Upper lobe of right lung (tissue), 1 donor: ENCODE measurements around the gene BAHCC1. TPM values are rescaled to one million over a fixed set of nuclear protein-coding genes. Genes with fewer than 3 reads are reported as not detected.

Experiments used
- ATAC-seq: fragments of 200-7000 bp; cut with Tn5 transposase; one replicate; pipeline ENCODE4 v1.9.1; 2020; ENCODE audit warnings: mild to moderate bottlenecking, moderate library complexity
- DNase-seq: peaks from one replicate; pipeline ENCODE4 v3.0.0-alpha.2; 2020
- H3K27ac ChIP-seq: fragments of 200-600 bp; one replicate; pipeline ENCODE4 v1.8.0; 2022
- H3K27me3 ChIP-seq: fragments of 200-600 bp; one replicate; pipeline ENCODE4 v1.8.0; 2022; ENCODE audit warnings: mild to moderate bottlenecking
- H3K36me3 ChIP-seq: fragments of 200-600 bp; one replicate; pipeline ENCODE4 v1.8.0; 2022
- H3K4me1 ChIP-seq: fragments of 200-600 bp; one replicate; pipeline ENCODE4 v1.8.0; 2022
- H3K4me3 ChIP-seq: fragments of 200-600 bp; one replicate; pipeline ENCODE4 v1.8.0; 2022; ENCODE audit warnings: mild to moderate bottlenecking
- H3K9me3 ChIP-seq: fragments of 200-600 bp; one replicate; pipeline ENCODE4 v1.8.0; 2022
- intact Hi-C: fragments of 100-400 bp; cut with DNase I; formaldehyde crosslinking; loops from one replicate; pipeline ENCODE4 v1.11.0; 2022
- total RNA-seq: library from RNA; stranded (reverse); fragmentation: NEBNext Ultra II Directional; extraction: Animal tissue kit (Norgen Biotek cat#: 25700); gene quantifications from one replicate; pipeline ENCODE4 v1.2.1, GENCODE V29; 2021
- TF ChIP-seq, protein P1 (sequence below): fragments of 200-600 bp; IDR thresholded peaks from one replicate; pipeline ENCODE4 v1.8.0; 2022; ENCODE audit warnings: antibody characterized with exemption
- donor health status: DM: no; HTN: yes; CAD: no; lungs with severe emphysema.

Gene BAHCC1
- total RNA-seq, 1 donor from 2014 or later = 23.3 TPM

DNA sequence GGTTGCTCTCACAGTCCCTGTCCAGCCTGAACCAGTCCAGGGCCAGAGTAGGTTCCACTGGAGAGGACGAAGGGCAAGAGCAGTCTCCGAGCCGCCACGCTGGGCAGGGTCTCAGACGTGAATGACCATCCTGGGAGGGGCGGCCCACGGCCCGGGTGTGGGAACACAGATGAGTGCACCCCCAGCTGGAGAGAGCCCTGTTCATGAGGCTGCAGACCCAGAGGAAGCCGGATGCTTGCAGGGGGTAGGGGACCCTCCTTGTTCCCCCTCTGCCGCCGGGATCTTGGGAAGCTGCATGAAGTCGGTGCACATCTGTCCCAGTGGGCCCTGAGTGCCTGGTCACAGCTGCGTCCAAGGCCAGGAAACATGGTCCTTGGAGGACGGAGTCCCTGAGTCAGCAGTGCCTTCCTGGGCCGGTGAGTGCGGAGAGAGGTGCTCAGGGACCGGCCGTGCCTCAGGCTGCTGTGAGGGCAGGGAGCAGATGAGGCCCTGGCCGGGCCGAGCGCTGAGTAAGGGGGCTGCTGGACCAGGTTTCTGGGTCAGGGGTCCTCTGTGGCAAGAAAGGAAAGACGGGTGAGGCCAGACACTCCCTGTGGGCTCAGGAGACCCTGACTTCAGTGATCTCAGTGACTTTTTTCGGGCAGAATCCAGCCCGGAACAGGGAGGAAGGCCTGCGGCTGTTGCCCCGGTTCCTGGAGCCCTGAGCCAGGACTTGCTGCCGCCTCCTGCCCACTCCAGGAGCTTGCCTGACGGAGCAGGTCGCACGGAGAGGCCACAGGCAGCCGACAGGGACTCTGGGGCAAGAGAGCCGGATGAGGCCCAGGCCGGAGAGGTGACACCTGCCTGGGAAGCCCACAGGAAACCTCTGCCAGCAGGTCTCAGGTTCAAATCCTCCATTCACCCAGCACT is 71.6 kb downstream of the BAHCC1 start:
- no peak for ATAC-seq
- Histone ChIP-seq H3K27me3 (no peaks in the 10 kb centered on the region), H3K4me1 (no peaks in the 10 kb centered on the region), H3K4me3 (no peak overlapping the region), H3K9me3 (no peaks in the 10 kb centered on the region), H3K36me3 (peaks cover 5% of the 10 kb centered on the region), H3K27ac (no peak overlapping the region)
- TF ChIP-seq, protein P1, sequence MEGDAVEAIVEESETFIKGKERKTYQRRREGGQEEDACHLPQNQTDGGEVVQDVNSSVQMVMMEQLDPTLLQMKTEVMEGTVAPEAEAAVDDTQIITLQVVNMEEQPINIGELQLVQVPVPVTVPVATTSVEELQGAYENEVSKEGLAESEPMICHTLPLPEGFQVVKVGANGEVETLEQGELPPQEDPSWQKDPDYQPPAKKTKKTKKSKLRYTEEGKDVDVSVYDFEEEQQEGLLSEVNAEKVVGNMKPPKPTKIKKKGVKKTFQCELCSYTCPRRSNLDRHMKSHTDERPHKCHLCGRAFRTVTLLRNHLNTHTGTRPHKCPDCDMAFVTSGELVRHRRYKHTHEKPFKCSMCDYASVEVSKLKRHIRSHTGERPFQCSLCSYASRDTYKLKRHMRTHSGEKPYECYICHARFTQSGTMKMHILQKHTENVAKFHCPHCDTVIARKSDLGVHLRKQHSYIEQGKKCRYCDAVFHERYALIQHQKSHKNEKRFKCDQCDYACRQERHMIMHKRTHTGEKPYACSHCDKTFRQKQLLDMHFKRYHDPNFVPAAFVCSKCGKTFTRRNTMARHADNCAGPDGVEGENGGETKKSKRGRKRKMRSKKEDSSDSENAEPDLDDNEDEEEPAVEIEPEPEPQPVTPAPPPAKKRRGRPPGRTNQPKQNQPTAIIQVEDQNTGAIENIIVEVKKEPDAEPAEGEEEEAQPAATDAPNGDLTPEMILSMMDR = no peak
- intact Hi-C loops = no loop called here
- DNase-seq = no peak

DNA sequence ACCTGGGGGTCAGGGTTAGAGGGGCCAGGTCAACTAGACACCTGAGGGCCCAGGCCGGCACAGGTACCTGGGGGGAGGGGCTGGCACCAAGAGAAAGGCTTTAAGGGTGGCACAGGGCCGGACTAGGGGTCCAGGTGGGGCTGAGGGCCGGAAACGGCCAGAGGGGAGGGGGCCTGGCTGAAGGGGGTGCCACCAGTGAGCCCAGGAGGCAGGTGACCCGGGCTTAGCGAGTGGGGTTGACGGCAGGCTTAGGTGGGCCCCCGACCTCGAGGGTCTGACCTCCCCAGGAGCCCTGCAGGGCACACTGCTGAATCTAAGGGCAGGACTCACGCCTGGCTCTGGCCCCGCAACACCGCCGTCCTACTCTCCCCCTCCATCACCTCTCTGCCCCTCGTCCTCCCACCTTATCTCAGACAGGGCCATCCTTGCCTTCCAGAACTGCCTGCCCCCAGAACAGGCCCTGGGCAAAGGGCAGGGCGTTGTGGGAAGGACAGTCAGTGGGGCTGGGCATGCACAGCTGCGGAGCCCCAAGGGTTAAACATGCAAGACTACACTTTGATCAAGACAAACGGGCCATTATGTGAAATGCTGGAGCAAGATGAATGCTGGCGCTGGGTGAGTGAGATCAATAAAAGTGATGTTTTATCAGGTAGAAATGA is 73.0 kb downstream of the BAHCC1 start:
- no peaks in the 10 kb centered on the region for H3K9me3 ChIP-seq
- no peak overlapping the region for H3K27ac ChIP-seq
- H3K27me3 ChIP-seq = no peaks in the 10 kb centered on the region
- H3K36me3 ChIP-seq = peaks cover under 1% of the 10 kb centered on the region
- ATAC-seq (no peak), DNase-seq (no peak)
- no peaks in the 10 kb centered on the region for H3K4me1 ChIP-seq
- intact Hi-C loops = no loop called here
- H3K4me3 ChIP-seq = no peak overlapping the region
- TF ChIP-seq, protein P1 = no peak

DNA sequence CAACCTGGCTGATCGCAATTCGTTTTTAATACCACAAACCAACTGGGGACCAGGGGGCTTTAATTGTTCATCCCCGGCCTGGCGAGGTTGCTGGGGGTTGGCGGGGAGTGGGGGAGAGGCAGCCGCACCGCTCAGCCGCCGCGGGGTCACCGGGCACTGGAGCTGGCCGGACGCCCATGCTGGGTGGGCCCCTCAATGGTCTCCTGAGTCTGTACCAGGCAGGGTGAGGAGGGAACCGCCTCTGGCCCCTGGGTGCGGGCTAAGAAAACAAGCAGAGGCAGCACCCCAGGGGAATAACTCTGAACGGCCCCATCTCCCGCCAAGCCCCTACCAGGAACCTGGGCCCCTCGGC is 73.5 kb downstream of the BAHCC1 start:
- intact Hi-C loops = no loop called here
- Histone ChIP-seq H3K27me3 (no peaks in the 10 kb centered on the region), H3K36me3 (no peaks in the 10 kb centered on the region), H3K4me1 (no peaks in the 10 kb centered on the region), H3K9me3 (no peaks in the 10 kb centered on the region), H3K4me3 (no peak overlapping the region), H3K27ac (no peak overlapping the region)
- ATAC-seq (no peak), DNase-seq (no peak)
- TF ChIP-seq, protein P1 = no peak

DNA sequence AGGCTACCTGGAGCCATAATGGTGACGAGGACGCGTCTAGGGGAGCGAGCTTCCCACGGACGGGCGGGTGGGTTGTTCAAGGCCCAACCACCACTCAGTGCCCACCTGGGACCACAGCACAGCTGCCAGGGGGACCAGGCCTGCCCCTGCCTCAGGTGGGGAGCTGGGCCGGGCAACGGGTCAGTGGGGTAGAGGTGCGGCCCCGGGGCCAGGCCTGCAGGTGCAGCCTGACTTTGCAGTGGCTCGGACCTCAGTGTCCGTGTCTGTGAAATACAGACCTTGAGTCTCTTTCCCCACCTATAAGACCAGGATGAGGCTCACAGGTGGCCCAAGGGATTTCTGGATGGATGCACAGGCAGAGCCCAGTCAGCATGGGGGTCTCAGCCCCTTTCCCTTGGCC is 74.0 kb downstream of the BAHCC1 start:
- Histone ChIP-seq H3K36me3 (no peaks in the 10 kb centered on the region), H3K9me3 (no peaks in the 10 kb centered on the region), H3K4me3 (no peak overlapping the region), H3K27ac (no peak overlapping the region), H3K27me3 (no peaks in the 10 kb centered on the region), H3K4me1 (no peaks in the 10 kb centered on the region)
- TF ChIP-seq, protein P1 = no peak
- DNase-seq (no peak), ATAC-seq (no peak)
- intact Hi-C loops = no loop called here

DNA sequence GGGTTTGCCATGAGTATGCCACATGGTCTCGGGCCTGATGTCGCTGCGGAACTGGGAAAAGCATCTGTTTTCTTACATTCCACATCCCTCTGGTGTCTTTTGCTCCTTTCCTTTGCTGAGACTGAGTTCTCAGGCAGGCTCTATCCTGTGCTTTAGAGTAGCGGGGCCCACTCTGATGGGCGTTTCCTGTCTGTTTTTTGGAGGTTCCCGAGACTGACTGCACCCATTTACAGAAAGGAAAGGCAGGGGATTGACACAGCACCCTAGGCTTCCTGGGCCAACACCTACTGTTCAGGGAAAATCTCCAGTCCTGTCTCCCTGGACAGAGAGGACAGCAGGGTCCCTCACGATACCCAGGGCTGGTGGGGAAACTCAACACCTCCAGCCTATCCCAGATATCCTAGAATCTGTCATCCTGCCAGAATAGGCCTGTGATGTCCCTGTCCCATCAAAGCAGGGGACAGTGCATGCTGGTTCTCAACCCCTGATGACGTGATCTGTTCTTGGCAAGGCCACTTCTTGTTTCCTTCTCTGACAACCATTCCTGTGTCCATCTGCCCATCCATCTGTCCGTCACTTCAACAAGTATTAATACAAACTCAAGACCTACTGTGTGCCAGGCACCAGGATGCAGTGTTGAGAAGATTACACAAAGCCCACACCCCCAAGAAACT is 75.2 kb downstream of the BAHCC1 start:
- DNase-seq (no peak), ATAC-seq (no peak)
- Histone ChIP-seq H3K4me3 (no peak overlapping the region), H3K27ac (no peak overlapping the region), H3K36me3 (no peaks in the 10 kb centered on the region), H3K9me3 (no peaks in the 10 kb centered on the region), H3K27me3 (no peaks in the 10 kb centered on the region), H3K4me1 (no peaks in the 10 kb centered on the region)
- TF ChIP-seq, protein P1 = no peak
- intact Hi-C loops = no loop called here
